ENCODE results near the gene SNTA1. TPM values are rescaled to one million over a fixed set of nuclear protein-coding genes. Genes with fewer than 3 reads are reported as not detected.

SNTA1 gene
- total and polyA plus RNA-seq, 2 of the 8 experiments (the other 6 are each of a cell fraction or from before 2014, with no cell fraction given): 4.5 to 8.0 TPM

DNA sequence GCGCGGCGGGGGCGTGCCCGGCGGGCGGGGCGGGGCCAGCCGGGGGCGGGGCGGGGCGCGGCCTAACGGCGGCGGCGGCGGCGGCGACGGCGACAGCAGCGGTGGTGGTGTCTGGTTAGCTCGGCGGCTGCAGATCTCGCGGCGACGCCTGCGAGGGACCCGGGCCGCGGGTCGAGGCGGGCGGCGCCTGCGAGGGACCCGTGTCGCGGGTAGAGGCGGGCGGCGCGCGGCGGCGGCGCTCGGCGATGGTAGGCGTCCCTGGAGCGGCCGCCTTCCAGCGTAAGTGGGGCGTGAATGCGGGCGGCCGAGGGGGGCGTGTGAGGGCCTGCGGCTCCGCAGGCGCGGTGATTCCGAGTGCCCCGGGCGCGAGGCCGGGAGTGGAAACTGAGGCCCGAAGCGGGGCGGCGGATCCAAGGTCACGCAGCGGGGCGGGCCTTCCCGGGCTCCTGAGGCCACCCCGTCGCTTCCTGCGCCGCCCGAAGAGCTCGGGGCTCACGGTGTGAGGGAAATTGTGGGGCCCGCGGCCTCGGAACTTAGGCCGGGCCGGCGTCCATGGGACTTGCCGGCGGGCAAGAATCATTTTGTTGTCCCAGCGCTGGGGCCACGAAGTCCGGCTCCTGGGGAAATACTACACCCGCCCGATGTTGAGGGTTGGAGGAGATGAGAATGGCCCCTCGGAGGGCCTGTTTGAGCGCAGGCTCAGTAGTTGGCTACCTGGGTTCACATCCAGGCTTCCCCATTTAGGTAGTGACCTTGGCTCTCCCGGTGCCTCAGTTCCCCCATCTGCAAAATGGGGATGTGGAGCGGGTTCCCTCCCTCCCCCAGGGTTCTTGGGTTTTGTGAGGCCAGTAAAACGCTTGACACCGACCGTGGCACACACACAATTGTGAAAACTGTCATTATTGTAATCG, 46.7 kb upstream of the SNTA1 start, which contains the start of gene CBFA2T2:
CBFA2T2 (plus strand) TSS at position 74 of the 911 bp plus-strand sequence; CDS start at position 246, 172 bp downstream.
- POLR2A ChIA-PET (ENCODE audit: partially characterized antibody): interaction anchor here (0.7 to 2.4 kb wide), 5 partner anchors 12 to 118 kb away, joined by 3 to 7 read pairs (median 3); partner anchors contain the start of gene SNTA1
- H3K79me1 ChIP-seq (ENCODE audit: low read depth, low read length): no peaks in the 10 kb centered on the region; the same call in 1 of the 2 replicates
- H2BK12ac ChIP-seq (ENCODE audit: low read depth, low read length): no peak within 1 kb of the TSS
- DNase-seq (ENCODE audit: low read depth in 1 of 2, low spot score in 2 of 2) (peak in 1 of 2 experiments; percentile 76), FAIRE-seq (no peak)
- H4K20me1 ChIP-seq (replicated peaks in 1 of 2; ENCODE audit: control insufficient read depth in 1 of 2, insufficient read depth in 2 of 2, low read length in 2 of 2): peaks cover 3 to 7% of the 10 kb centered on the region in 2 experiments
- H3K9ac ChIP-seq (replicated peaks in 1 of 4; ENCODE audit: extremely low read depth in 1 of 4, low read depth in 3 of 4, low read length in 3 of 4): peak within 1 kb of the TSS; percentile 65 to 80 (median 68)
- peak within 1 kb of the TSS; percentile 50 to 77 for H3K4me2 ChIP-seq (ENCODE audit: insufficient read depth in 1 of 2, low read depth in 2 of 2, low read length in 2 of 2)
- WGBS, 2 experiments (ENCODE audit: extremely low coverage in 1 of 2, insufficient coverage in 1 of 2, insufficient read length in 1 of 2, insufficient replicate concordance in 2 of 2, low coverage in 1 of 2, low lambda C conversion rate in 2 of 2, missing lambda C conversion rate in 1 of 2): 12% methylated on average over 29 of the region's 105 CpGs; no CpG with 5 or more reads in 1 of the 2 experiments
- H3K14ac ChIP-seq (ENCODE audit: insufficient read length): no peak within 1 kb of the TSS
- no peak within 1 kb of the TSS for H2BK15ac ChIP-seq (ENCODE audit: low read length)
- no peak within 1 kb of the TSS for H3K23ac ChIP-seq (ENCODE audit: insufficient read length)
- H3K4me3 ChIP-seq (ENCODE audit: extremely low read depth in 1 of 4, insufficient read depth in 2 of 4, low read depth in 3 of 4, low read length in 4 of 4): peak within 1 kb of the TSS; percentile 58 to 77 (median 72)
- no peak within 1 kb of the TSS for H3K4ac ChIP-seq (replicated peaks; ENCODE audit: insufficient read length, low read depth, low read length)
- H3K79me2 ChIP-seq (ENCODE audit: control insufficient read depth in 1 of 2, insufficient read depth in 2 of 2, low read length in 2 of 2): peaks cover 0 to 9% of the 10 kb centered on the region in 2 experiments; a peak in 2 of 4 replicates
- H2AK5ac ChIP-seq (ENCODE audit: low read depth, low read length): no peak within 1 kb of the TSS
- H2BK20ac ChIP-seq (ENCODE audit: low read length): no peak within 1 kb of the TSS
- CTCF ChIA-PET (ENCODE audit: partially characterized antibody): interaction anchor here (0.8 to 1.5 kb wide), 2 partner anchors 25 to 30 kb away, joined by 4 to 5 read pairs; no protein-coding TSS in a partner anchor
- peak within 1 kb of the TSS; percentile 91 for H4K8ac ChIP-seq (ENCODE audit: extremely low read depth, insufficient read depth, low read length)
- peak within 1 kb of the TSS; percentile 46 for H3K56ac ChIP-seq (replicated peaks; ENCODE audit: insufficient read length, low read depth, low read length)
- H2AFZ ChIP-seq (ENCODE audit: low read length): peak within 1 kb of the TSS; percentile 62
- H4K5ac ChIP-seq (ENCODE audit: insufficient read length, low read depth, low read length): peak within 1 kb of the TSS; percentile 88
- H4K91ac ChIP-seq (replicated peaks; ENCODE audit: insufficient read length, low read length): no peak within 1 kb of the TSS
- TF ChIP-seq PHF8 (conservative IDR thresholded peaks at IDR 0.05; ENCODE audit: low read depth, low read length): peak; percentile 68
- 0 out of 3 replicates have a peak, but pooled peaks of 1 of the 2 experiments have one; percentile 20 for TF ChIP-seq POLR2A (IDR thresholded peaks at IDR 0.05; ENCODE audit: control extremely low read depth in 1 of 2, low read depth in 2 of 2, low read length in 2 of 2)
- no peak for TF ChIP-seq POLR2AphosphoS5 (IDR thresholded peaks at IDR 0.05; ENCODE audit: low read depth, low read length)
- TF ChIP-seq KDM1A (IDR thresholded peaks at IDR 0.05; ENCODE audit: borderline replicate concordance, low read length): peak; percentile 98
- TF ChIP-seq HDAC2 (IDR thresholded peaks at IDR 0.05; ENCODE audit: borderline replicate concordance in 1 of 2, low read depth in 2 of 2, low read length in 2 of 2): peak in 1 of 2 experiments; percentile 97; a peak in 2 of 4 replicates
- peak; percentile 63 for TF ChIP-seq ASH2L (IDR thresholded peaks at IDR 0.05; ENCODE audit: low read length)
- peak; percentile 46; the same call in 1 of the 2 replicates for TF ChIP-seq TAF1 (IDR thresholded peaks at IDR 0.05; ENCODE audit: low read depth, low read length)
- peak; percentile 90 for TF ChIP-seq KDM4A (IDR thresholded peaks at IDR 0.05; ENCODE audit: low read depth, low read length, severe bottlenecking)
- TF ChIP-seq, protein P1, sequence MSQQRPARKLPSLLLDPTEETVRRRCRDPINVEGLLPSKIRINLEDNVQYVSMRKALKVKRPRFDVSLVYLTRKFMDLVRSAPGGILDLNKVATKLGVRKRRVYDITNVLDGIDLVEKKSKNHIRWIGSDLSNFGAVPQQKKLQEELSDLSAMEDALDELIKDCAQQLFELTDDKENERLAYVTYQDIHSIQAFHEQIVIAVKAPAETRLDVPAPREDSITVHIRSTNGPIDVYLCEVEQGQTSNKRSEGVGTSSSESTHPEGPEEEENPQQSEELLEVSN (IDR thresholded peaks at IDR 0.05): peak; percentile 37; the same call in 1 of the 2 replicates
- no peak for TF ChIP-seq KDM5A (IDR thresholded peaks at IDR 0.05; ENCODE audit: low read length)
- H2BK120ac ChIP-seq (replicated peaks; ENCODE audit: low read depth, low read length): peak within 1 kb of the TSS; percentile 22
- H3K27ac ChIP-seq (ENCODE audit: low read depth, low read length): peak within 1 kb of the TSS; percentile 81; the same call in 1 of the 2 replicates
- no peaks in the 10 kb centered on the region for H3K36me3 ChIP-seq (ENCODE audit: control insufficient read depth in 2 of 4, insufficient read depth in 4 of 4, low read length in 3 of 4)
- H2BK5ac ChIP-seq (ENCODE audit: low read depth, low read length): peak within 1 kb of the TSS; percentile 88
- H3K27me3 ChIP-seq (replicated peaks in 1 of 4; ENCODE audit: control insufficient read depth in 3 of 4, extremely low read depth in 1 of 4, insufficient read depth in 3 of 4, low read length in 3 of 4): no peaks in the 10 kb centered on the region
- no peaks in the 10 kb centered on the region; a peak in 1 of 7 replicates for H3K4me1 ChIP-seq (replicated peaks in 1 of 4; ENCODE audit: control insufficient read depth in 3 of 4, insufficient read depth in 4 of 4, low read length in 3 of 4)
- peak within 1 kb of the TSS; percentile 81 for H3K18ac ChIP-seq (ENCODE audit: extremely low read depth, low read length)
- H3K23me2 ChIP-seq (ENCODE audit: low read depth, low read length): peaks cover 4% of the 10 kb centered on the region; the same call in 1 of the 2 replicates
- no peaks in the 10 kb centered on the region for H3K9me3 ChIP-seq (ENCODE audit: insufficient read depth in 2 of 2, low read depth in 1 of 2, low read length in 1 of 2)

Measured in H1 (cell line).